Measurements from ENCODE around the gene LIPK.
A peak's percentile ranks its signal among the peaks of the same experiment; 100 is the strongest.

LIPK gene

DNA sequence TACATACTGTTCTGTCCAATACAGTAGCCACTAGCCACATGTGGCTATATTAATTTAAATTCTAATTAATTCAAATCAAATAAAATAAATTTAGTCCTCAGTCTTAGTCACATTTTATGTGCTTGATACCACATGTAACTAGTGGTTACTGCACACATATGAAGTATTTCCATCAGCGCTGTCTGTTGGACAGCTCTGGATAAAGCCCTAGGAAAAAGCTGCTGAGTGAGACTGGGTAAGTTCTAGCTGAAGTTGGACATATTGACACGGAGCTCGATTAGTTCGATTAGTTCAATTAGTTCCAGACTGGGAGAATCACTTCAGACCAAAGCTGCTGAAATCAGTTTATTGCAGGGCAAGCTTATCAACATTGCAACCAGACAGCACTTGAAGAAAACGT lies 81.4 kb downstream of the LIPK start:
- no peak for DNase-seq

- no peak for DNase-seq
Measured at GRCh38 chr10:88788924-88789323, 82.9 kb downstream of the LIPK start.

GRCh38 chr10:88791924-88792323 lies 85.9 kb downstream of the LIPK start:
- DNase-seq, result no peak

DNA sequence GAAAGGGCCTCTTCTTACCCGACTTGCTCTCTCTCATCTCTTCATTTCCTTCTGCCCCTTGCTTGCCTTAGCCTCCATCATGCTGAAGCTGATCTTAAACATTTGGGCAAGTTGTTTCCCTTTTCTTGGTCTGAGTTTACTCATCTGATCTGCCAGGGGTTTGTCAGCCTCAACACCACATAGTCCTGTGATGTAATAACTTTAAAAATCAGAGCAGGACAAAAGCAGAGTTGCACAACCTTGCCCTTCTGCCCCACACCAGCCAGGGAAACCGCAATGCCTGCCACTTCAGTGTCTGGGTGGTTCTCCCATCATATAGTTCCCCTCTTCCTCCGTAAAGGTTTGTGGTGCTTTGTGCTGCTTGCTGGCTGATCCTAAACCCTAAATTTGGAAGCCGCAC lies 86.6 kb downstream of the LIPK start:
- no peak for DNase-seq

DNA sequence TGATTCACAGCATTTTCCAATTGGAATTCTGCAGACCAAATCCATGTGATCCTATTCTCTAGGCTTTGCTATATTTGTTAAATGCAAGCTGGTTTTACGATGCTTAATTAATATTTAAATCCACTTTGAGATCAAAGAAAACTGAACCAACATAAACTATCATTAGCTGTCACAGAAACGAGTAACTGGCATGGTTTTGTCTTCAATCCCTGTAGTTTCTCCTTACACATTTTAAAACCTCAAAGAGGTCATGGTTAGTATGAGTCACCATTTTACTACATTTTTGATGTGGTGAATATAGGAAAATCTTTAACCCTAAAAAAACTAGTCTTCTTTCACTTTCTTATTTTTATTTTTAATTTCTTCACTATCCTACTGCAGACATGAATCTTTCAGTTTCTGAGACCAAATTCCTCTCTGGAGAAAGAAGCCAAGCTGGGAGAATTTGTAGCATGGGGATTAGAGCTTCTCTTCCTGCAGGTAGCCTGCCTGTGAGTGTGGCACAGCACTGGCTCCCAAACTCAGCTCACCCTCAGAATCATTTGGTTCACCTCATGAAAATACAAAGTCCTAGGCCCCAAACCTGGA lies 87.8 kb downstream of the LIPK start:
- DNase-seq, result no peak

DNA sequence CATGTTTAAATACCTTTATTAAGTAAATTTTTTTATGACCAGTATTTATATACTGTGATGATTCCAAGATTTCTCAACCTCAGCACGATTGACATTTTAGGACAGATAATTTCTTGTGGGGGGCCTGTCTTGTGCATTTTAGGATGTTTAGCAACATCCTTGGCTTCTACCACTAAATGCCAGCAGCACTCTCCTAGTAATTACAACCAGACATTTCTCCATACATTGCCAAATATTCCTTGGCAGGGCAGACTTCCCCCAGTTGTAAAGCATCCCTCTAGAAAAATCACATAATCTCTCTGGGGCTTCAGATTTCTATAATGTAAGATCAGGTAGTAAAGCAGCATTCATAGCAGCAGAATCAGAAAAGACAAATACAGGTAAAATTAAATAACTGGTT lies 88.7 kb downstream of the LIPK start:
- DNase-seq, result no peak

DNA sequence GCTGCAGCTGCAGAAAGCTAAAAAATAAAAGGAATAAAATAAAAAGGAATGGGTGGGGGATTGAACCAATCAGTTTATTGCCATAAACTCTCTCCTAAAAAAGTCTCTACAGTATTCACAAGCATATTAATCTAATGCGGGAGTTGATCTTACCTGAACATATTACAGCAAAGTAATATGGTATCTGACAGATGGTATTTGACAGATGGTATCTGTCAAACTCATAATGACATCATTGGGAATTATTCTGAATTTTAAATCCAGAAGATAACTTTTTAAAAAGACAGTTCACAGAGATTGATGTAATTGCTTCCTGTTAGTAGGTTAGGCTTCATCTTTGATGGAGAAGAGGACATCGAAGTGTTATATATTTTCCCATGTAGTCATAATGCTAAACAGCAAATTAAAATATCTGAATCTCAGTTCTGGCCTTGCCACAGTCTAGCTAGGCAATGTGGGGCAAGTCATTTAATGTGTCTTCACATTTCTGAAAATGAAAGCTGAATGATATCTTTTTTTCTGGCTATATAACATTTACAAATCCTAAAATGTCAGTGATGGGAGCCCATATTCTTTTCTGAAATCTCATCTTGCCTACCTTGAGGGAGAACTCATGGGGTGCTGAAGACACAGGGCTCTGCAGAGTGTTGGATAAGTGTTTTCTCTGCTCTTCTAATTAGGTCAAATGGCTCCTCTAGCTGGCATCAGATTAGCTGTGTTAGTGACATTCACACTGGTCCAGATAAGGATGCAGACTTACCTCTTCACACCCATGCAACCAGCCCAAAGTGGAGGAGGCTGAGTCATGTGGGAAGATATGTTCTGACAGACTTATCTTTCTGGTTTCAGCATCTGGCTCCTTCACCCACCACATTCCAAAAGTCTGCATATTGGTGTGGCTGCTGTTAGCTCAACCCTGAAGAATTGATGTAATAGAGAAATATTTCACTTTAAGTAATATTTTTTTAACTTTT lies 94.4 kb downstream of the LIPK start:
- DNase-seq, result peak; percentile 34
